ENCODE data around the gene ECHDC3. TPM values are rescaled to one million over a fixed set of nuclear protein-coding genes. Genes with fewer than 3 reads are reported as not detected.

Gene ECHDC3
- total and polyA plus RNA-seq, 2 of the 13 experiments (the other 11 are each of a cell fraction or from before 2014, with no cell fraction given): not detected

GRCh38 chr10:11742779-11743298 is 657 bp downstream of the ECHDC3 start (continued):
- TF ChIP-seq PATZ1 (CRISPR knock-in tag; IDR thresholded peaks at IDR 0.05) (0 out of 2 replicates have a peak, but pooled peaks have one; percentile 15), ZNF18 (CRISPR knock-in tag; IDR thresholded peaks at IDR 0.05; ENCODE audit: insufficient replicate concordance) (no peak), HOXA3 (CRISPR knock-in tag; IDR thresholded peaks at IDR 0.05) (peak; percentile 39; the same call in 1 of the 2 replicates), PTBP1 (IDR thresholded peaks at IDR 0.05; ENCODE audit: low read depth, low read length, poor library complexity, severe bottlenecking) (no peak), MED1 (CRISPR knock-in tag; IDR thresholded peaks at IDR 0.05) (no peak)

GRCh38 chr10:11743461-11744338 is 1.5 kb downstream of the ECHDC3 start:
- no peak overlapping the region; the same call in 1 of the 2 replicates for H3K9ac ChIP-seq (ENCODE audit: insufficient read depth, low read depth, low read length)
- ChIA-PET POLR2A (no interaction called here), CTCF (ENCODE audit: low intra/inter-chr PET ratio, low total read pairs) (no interaction called here)
- in situ Hi-C loops (cut with HindIII; ENCODE audit: extremely low pct_ligation_motif_present, low pct_unique_long_range_greater_than_20kb) (no loop called here), intact Hi-C loops (cut with micrococcal nuclease; ENCODE audit: unreplicated experiment) (no loop called here)
- H3K9me3 ChIP-seq (ENCODE audit: low read length): no peaks in the 10 kb centered on the region
- peak overlapping the region; percentile 56; the same call in 1 of the 2 replicates for H3K4me2 ChIP-seq (ENCODE audit: low read depth, low read length)
- no TSS peak for BruUV-seq (replicated peaks)
- FAIRE-seq (no peak), DNase-seq (ENCODE audit: low spot score) (no peak), ATAC-seq (peak; percentile 47)
- peaks cover 0 to 3% of the 10 kb centered on the region in 2 experiments; a peak in 2 of 5 replicates for H3K27me3 ChIP-seq (ENCODE audit: control insufficient read depth in 1 of 2, insufficient read depth in 2 of 2, low read length in 2 of 2)
- no peaks in the 10 kb centered on the region for H4K20me1 ChIP-seq (ENCODE audit: insufficient read depth, low read length)
- no peaks in the 10 kb centered on the region for H3K36me3 ChIP-seq (replicated peaks in 1 of 2; ENCODE audit: control insufficient read depth in 1 of 2, insufficient read depth in 2 of 2, low read length in 2 of 2)
- peaks cover 24% of the 10 kb centered on the region for H3K4me1 ChIP-seq (ENCODE audit: insufficient read depth, low read length)
- WGBS (ENCODE audit: low lambda C conversion rate): 50% methylated on average over 9 of the region's 9 CpGs
- H2AFZ ChIP-seq (ENCODE audit: low read length): no peak overlapping the region
- no peaks in the 10 kb centered on the region for H3K79me2 ChIP-seq (ENCODE audit: insufficient read depth, low read length)
- H3K4me3 ChIP-seq (replicated peaks in 1 of 3; ENCODE audit: insufficient read depth in 1 of 3, low read depth in 2 of 3, low read length in 3 of 3): no peak overlapping the region
- H3K27ac ChIP-seq (ENCODE audit: extremely low read length, insufficient read depth, low read length): no peak overlapping the region
- TF ChIP-seq EHMT2 (IDR thresholded peaks at IDR 0.05; ENCODE audit: borderline replicate concordance, low read depth, low read length): no peak
- TF ChIP-seq TMF1 (CRISPR knock-in tag; IDR thresholded peaks at IDR 0.05; ENCODE audit: low read depth): no peak
- no peak for TF ChIP-seq KMT2A (CRISPR knock-in tag; IDR thresholded peaks at IDR 0.05)
- no peak for TF ChIP-seq ZNF776 (CRISPR knock-in tag; IDR thresholded peaks at IDR 0.05)
- no peak for TF ChIP-seq HDAC6 (IDR thresholded peaks at IDR 0.05; ENCODE audit: low read depth, low read length)
- TF ChIP-seq ZNF501 (CRISPR knock-in tag; IDR thresholded peaks at IDR 0.05): no peak
- TF ChIP-seq ZSCAN22 (CRISPR knock-in tag; IDR thresholded peaks at IDR 0.05): no peak
- no peak for TF ChIP-seq IRF1 (CRISPR knock-in tag; IDR thresholded peaks at IDR 0.05; ENCODE audit: low read depth)
- TF ChIP-seq ZNF598 (CRISPR knock-in tag; IDR thresholded peaks at IDR 0.05; ENCODE audit: borderline replicate concordance): no peak
- no peak for TF ChIP-seq ZNF782 (CRISPR knock-in tag; IDR thresholded peaks at IDR 0.05; ENCODE audit: borderline replicate concordance)
- TF ChIP-seq HOXA3 (CRISPR knock-in tag; IDR thresholded peaks at IDR 0.05): no peak
- no peak for TF ChIP-seq ADNP (CRISPR knock-in tag; IDR thresholded peaks at IDR 0.05)
- no peak for TF ChIP-seq PITX1 (CRISPR knock-in tag; IDR thresholded peaks at IDR 0.05)
- no peak for TF ChIP-seq SPEN (CRISPR knock-in tag; IDR thresholded peaks at IDR 0.05; ENCODE audit: low read depth)

Measured in HepG2 (cell line).